ENCODE measurements around the gene SLC6A7. TPM values are rescaled to one million over a fixed set of nuclear protein-coding genes. Genes with fewer than 3 reads are reported as not detected.

The SLC6A7 gene
- polyA plus RNA-seq, 1 experiment, result not detected

- DNase-seq (ENCODE audit: low read depth, low spot score), result no peak
- ChIA-PET POLR2A (no interaction called here), CTCF (interaction anchor here (0.9 kb wide), 1 partner anchor 14 kb away, joined by 3 read pairs; no protein-coding TSS in a partner anchor)
- Histone ChIP-seq H3K27me3 (ENCODE audit: control insufficient read depth, insufficient read depth, low read length) (peaks cover 64% of the 10 kb centered on the region), H3K27ac (ENCODE audit: low read depth, low read length) (no peak overlapping the region), H3K9me3 (ENCODE audit: control insufficient read depth, insufficient read depth, low read length) (peaks cover 4% of the 10 kb centered on the region; the same call in 1 of the 2 replicates), H3K4me3 (ENCODE audit: low read depth, low read length) (no peak overlapping the region)
- TF ChIP-seq CTCF (IDR thresholded peaks at IDR 0.05; ENCODE audit: low read depth, low read length), result no peak
Observed at GRCh38 chr5:150190503-150190979, 679 bp downstream of the SLC6A7 start.

GRCh38 chr5:150190987-150191386 lies 1.1 kb downstream of the SLC6A7 start:
- ChIA-PET CTCF (interaction anchor here (0.7 kb wide), 1 partner anchor 160 kb away, joined by 3 read pairs; no protein-coding TSS in a partner anchor), POLR2A (no interaction called here)
- no peak for TF ChIP-seq CTCF (IDR thresholded peaks at IDR 0.05; ENCODE audit: low read depth, low read length)
- Histone ChIP-seq H3K4me3 (ENCODE audit: low read depth, low read length) (no peak overlapping the region), H3K27ac (ENCODE audit: low read depth, low read length) (no peak overlapping the region), H3K27me3 (ENCODE audit: control insufficient read depth, insufficient read depth, low read length) (peaks cover 64% of the 10 kb centered on the region), H3K9me3 (ENCODE audit: control insufficient read depth, insufficient read depth, low read length) (peaks cover 4% of the 10 kb centered on the region; the same call in 1 of the 2 replicates)
- DNase-seq (ENCODE audit: low read depth, low spot score), result no peak

GRCh38 chr5:150192462-150192861 lies 2.6 kb downstream of the SLC6A7 start:
- peaks cover 4% of the 10 kb centered on the region; the same call in 1 of the 2 replicates for H3K9me3 ChIP-seq (ENCODE audit: control insufficient read depth, insufficient read depth, low read length)
- ChIA-PET CTCF (interaction anchor here (2.4 kb wide), 1 partner anchor 17 kb away, joined by 6 read pairs; no protein-coding TSS in a partner anchor), POLR2A (no interaction called here)
- H3K4me3 ChIP-seq (ENCODE audit: low read depth, low read length), result no peak overlapping the region
- no peak overlapping the region for H3K27ac ChIP-seq (ENCODE audit: low read depth, low read length)
- no peak for DNase-seq (ENCODE audit: low read depth, low spot score)
- H3K27me3 ChIP-seq (ENCODE audit: control insufficient read depth, insufficient read depth, low read length), result peaks cover 63% of the 10 kb centered on the region
- no peak for TF ChIP-seq CTCF (IDR thresholded peaks at IDR 0.05; ENCODE audit: low read depth, low read length)

GRCh38 chr5:150195736-150196485 lies 6.0 kb downstream of the SLC6A7 start:
- Histone ChIP-seq H3K9me3 (ENCODE audit: control insufficient read depth, insufficient read depth, low read length) (peaks cover 4% of the 10 kb centered on the region; the same call in 1 of the 2 replicates), H3K27me3 (ENCODE audit: control insufficient read depth, insufficient read depth, low read length) (peaks cover 50% of the 10 kb centered on the region), H3K4me3 (ENCODE audit: low read depth, low read length) (no peak overlapping the region), H3K27ac (ENCODE audit: low read depth, low read length) (no peak overlapping the region)
- ChIA-PET POLR2A (interaction anchor here (1.3 kb wide), 1 partner anchor 19 kb away, joined by 4 read pairs; no protein-coding TSS in a partner anchor), CTCF (interaction anchor here (1.2 kb wide), 1 partner anchor 23 kb away, joined by 3 read pairs; no protein-coding TSS in a partner anchor)
- DNase-seq (ENCODE audit: low read depth, low spot score), result no peak
- no peak for TF ChIP-seq CTCF (IDR thresholded peaks at IDR 0.05; ENCODE audit: low read depth, low read length)

GRCh38 chr5:150196514-150196913 lies 6.7 kb downstream of the SLC6A7 start:
- no peak overlapping the region for H3K27ac ChIP-seq (ENCODE audit: low read depth, low read length)
- ChIA-PET POLR2A (no interaction called here), CTCF (no interaction called here)
- DNase-seq (ENCODE audit: low read depth, low spot score), result no peak
- no peak for TF ChIP-seq CTCF (IDR thresholded peaks at IDR 0.05; ENCODE audit: low read depth, low read length)
- H3K9me3 ChIP-seq (ENCODE audit: control insufficient read depth, insufficient read depth, low read length), result peaks cover 4% of the 10 kb centered on the region; the same call in 1 of the 2 replicates
- H3K4me3 ChIP-seq (ENCODE audit: low read depth, low read length), result no peak overlapping the region
- H3K27me3 ChIP-seq (ENCODE audit: control insufficient read depth, insufficient read depth, low read length), result peaks cover 47% of the 10 kb centered on the region

All from AG04450 (cell line).